B cell (primary cell): ENCODE data around the gene HEG1. TPM values are rescaled to one million over a fixed set of nuclear protein-coding genes. Genes with fewer than 3 reads are reported as not detected.

Experiments
- ATAC-seq: fragments of 200-7000 bp; cut with Tn5 transposase; one replicate; pipeline ENCODE4 v1.10.0; 2021; ENCODE audit warnings: low read depth, mild to moderate bottlenecking, moderate number of reproducible peaks, moderate library complexity
- CTCF ChIA-PET: fragments of 350-600 bp; sonication (Branson Sonifier 250); formaldehyde crosslinking; loops from one replicate; lab custom pipeline; 2021; ENCODE audit warnings: antibody characterized with exemption, inconsistent platforms; lab: Charles Lee
- POLR2A ChIA-PET: fragments of 350-600 bp; sonication (Branson Sonifier 250); formaldehyde crosslinking; loops from one replicate; lab custom pipeline; 2021; ENCODE audit warnings: antibody characterized with exemption; lab: Charles Lee
- DNase-seq: peaks from one replicate; pipeline ENCODE4 v3.0.0; 2013
- H2AFZ ChIP-seq: 2 replicates; pipeline ENCODE4 v1.6.1; 2012; ENCODE audit warnings: mild to moderate bottlenecking, low read depth, low read length; ENCODE audit not compliant: insufficient read depth, poor library complexity, severe bottlenecking
- H3K27ac ChIP-seq, 2 donors: 1 replicate in 1 of 2; 2 replicates in 1 of 2; pipeline ENCODE4 v1.5.1; 2012 to 2013; ENCODE audit warnings: low read length in 2 of 2, mild to moderate bottlenecking in 2 of 2, moderate library complexity in 1 of 2
- H3K27me3 ChIP-seq, 4 experiments: fragments of 200-600 bp in 1 of 4; sonication (generic) in 1 of 4; replicated peaks in 1 of 4; 1 replicate in 2 of 4; 2 replicates in 2 of 4; pipeline versions ENCODE4 v1.6.1 to v1.7.0; 2013 to 2016; ENCODE audit warnings: low read length in 3 of 4, mild to moderate bottlenecking in 2 of 4, mixed read lengths in 1 of 4, moderate library complexity in 1 of 4; ENCODE audit not compliant: insufficient read depth in 4 of 4, control insufficient read depth in 3 of 4; ENCODE audit errors: control extremely low read depth in 1 of 4
- H3K36me3 ChIP-seq, 2 experiments: replicated peaks in 1 of 2; 1 replicate in 1 of 2; 2 replicates in 1 of 2; pipeline versions ENCODE4 v1.6.1 to v1.7.1; 2013; ENCODE audit warnings: low read length in 1 of 2; ENCODE audit not compliant: insufficient read depth in 2 of 2, control insufficient read depth in 1 of 2; ENCODE audit errors: control extremely low read depth in 1 of 2, extremely low read depth in 1 of 2
- H3K4me1 ChIP-seq, 2 donors: fragments of 200-600 bp in 1 of 2; sonication (generic) in 1 of 2; 1 replicate in 1 of 2; 2 replicates in 1 of 2; pipeline versions ENCODE4 v1.5.1 to v1.6.1; 2013 to 2017; ENCODE audit warnings: low read length in 2 of 2; ENCODE audit not compliant: control insufficient read depth in 2 of 2, insufficient read depth in 2 of 2
- H3K4me2 ChIP-seq: replicated peaks from 2 replicates; pipeline ENCODE3; 2012; ENCODE audit warnings: mild to moderate bottlenecking, low read depth, low read length; ENCODE audit not compliant: poor library complexity, severe bottlenecking
- H3K4me3 ChIP-seq, 5 experiments: fragments of 200-600 bp in 1 of 5; sonication (generic) in 1 of 5; 1 replicate in 3 of 5; 2 replicates in 2 of 5; pipeline versions ENCODE4 v1.5.1 to v1.7.0; 2011 to 2016; ENCODE audit warnings: low read length in 4 of 5, mild to moderate bottlenecking in 4 of 5, low read depth in 2 of 5, control low read depth in 1 of 5, moderate library complexity in 1 of 5; ENCODE audit not compliant: insufficient read depth in 1 of 5; ENCODE audit errors: control extremely low read depth in 1 of 5, extremely low read depth in 1 of 5
- H3K79me2 ChIP-seq: fragments of 200-600 bp; sonication (generic); one replicate; pipeline ENCODE4 v1.6.0; 2016; ENCODE audit warnings: low read length; ENCODE audit not compliant: control insufficient read depth, insufficient read depth
- H3K9ac ChIP-seq: fragments of 200-600 bp; sonication (generic); 2 replicates; pipeline ENCODE4 v1.6.1; 2017; ENCODE audit warnings: mild to moderate bottlenecking, low read length, moderate library complexity
- H3K9me3 ChIP-seq, 3 donors: one replicate each; pipeline versions ENCODE4 v1.6.1 to v1.7.1; 2013; ENCODE audit warnings: low read length in 2 of 3; ENCODE audit not compliant: control insufficient read depth in 2 of 3, insufficient read depth in 1 of 3; ENCODE audit errors: control extremely low read depth in 1 of 3
- H4K20me1 ChIP-seq: 2 replicates; pipeline ENCODE4 v1.6.0; 2012; ENCODE audit warnings: mild to moderate bottlenecking, low read length; ENCODE audit not compliant: insufficient read depth, control insufficient read depth, poor library complexity, severe bottlenecking
- H3K27ac Mint-ChIP-seq: one replicate; pipeline ENCODE4 v1.8.0; 2021; ENCODE audit warnings: mixed read lengths
- H3K27me3 Mint-ChIP-seq: one replicate; pipeline ENCODE4 v1.8.0; 2021; ENCODE audit warnings: mixed read lengths
- H3K4me1 Mint-ChIP-seq: one replicate; pipeline ENCODE4 v1.8.0; 2021; ENCODE audit warnings: mixed read lengths
- H3K4me3 Mint-ChIP-seq: one replicate; pipeline ENCODE4 v1.8.0; 2021; ENCODE audit warnings: mixed read lengths
- H3K9me3 Mint-ChIP-seq: one replicate; pipeline ENCODE4 v1.8.0; 2022; ENCODE audit warnings: mixed read lengths; ENCODE audit not compliant: insufficient read depth
- CTCF ChIP-seq: fragments of 200-600 bp; IDR thresholded peaks from one replicate; pipeline ENCODE4 v1.8.0; 2022; ENCODE audit warnings: antibody characterized with exemption, mild to moderate bottlenecking
- EZH2 ChIP-seq: IDR thresholded peaks from 2 replicates; pipeline ENCODE4 v1.6.1; 2012; ENCODE audit warnings: borderline replicate concordance, low read depth, mild to moderate bottlenecking, moderate library complexity, low read length; ENCODE audit not compliant: insufficient read depth, poor library complexity, severe bottlenecking
- WGBS: methylation state at CpG from one replicate; pipeline ENCODE4 v1.1.5; 2013; ENCODE audit warnings: missing lambda C conversion rate; ENCODE audit not compliant: insufficient coverage; 5-methylcytosine and 5-hydroxymethylcytosine counted together
- intact Hi-C: fragments of 100-400 bp; cut with micrococcal nuclease; formaldehyde crosslinking; loops from one replicate; pipeline ENCODE4 v1.10.0; 2022
- polyA plus RNA-seq: library from polyadenylated mRNA; depleted of rRNA; stranded (reverse); fragments of >200 nt; gene quantifications from 2 replicates; pipeline ENCODE4 v1.2.3, GENCODE V29; 2012
- total RNA-seq, 2 donors: library from RNA; stranded (reverse); fragments of 120-200 nt in 1 of 2; gene quantifications; 1 replicate in 1 of 2; 2 replicates in 1 of 2; pipeline versions ENCODE4 v1.2.3 to v1.2.4, GENCODE V29; 2013 to 2022

HEG1 gene
- total and polyA plus RNA-seq, 2 donors (not counting 1 experiment from before 2014, with no cell fraction given), result 5.1 to 9.2 TPM

GRCh38 chr3:125050488-125051090 is 5.2 kb downstream of the HEG1 start:
- Histone ChIP-seq H3K4me3 (no peak overlapping the region), H3K27ac (no peak overlapping the region), H3K36me3 (no peaks in the 10 kb centered on the region), H3K9ac (no peak overlapping the region), H3K9me3 (no peaks in the 10 kb centered on the region), H3K4me1 (peaks cover 31 to 39% of the 10 kb centered on the region in 2 donors), H2AFZ (no peak overlapping the region), H3K27me3 (no peaks in the 10 kb centered on the region), H4K20me1 (no peaks in the 10 kb centered on the region), H3K4me2 (no peak overlapping the region), H3K79me2 (peaks cover 16% of the 10 kb centered on the region)
- Mint-ChIP-seq H3K27me3 (no peaks in the 10 kb centered on the region), H3K4me1 (peaks cover 37% of the 10 kb centered on the region), H3K9me3 (no peaks in the 10 kb centered on the region), H3K4me3 (no peak overlapping the region), H3K27ac (no peak overlapping the region)
- DNase-seq, result no peak
- intact Hi-C loops, result loop anchor here (10.0 kb wide), 1 partner anchor 544 kb away; the partner anchor contains the start of gene OSBPL11
- CTCF ChIA-PET, result no interaction called here
- TF ChIP-seq CTCF, result no peak
- ATAC-seq, result no peak
- 97% methylated on average over 3 of the region's 6 CpGs for WGBS
- POLR2A ChIA-PET, result no interaction called here

DNA sequence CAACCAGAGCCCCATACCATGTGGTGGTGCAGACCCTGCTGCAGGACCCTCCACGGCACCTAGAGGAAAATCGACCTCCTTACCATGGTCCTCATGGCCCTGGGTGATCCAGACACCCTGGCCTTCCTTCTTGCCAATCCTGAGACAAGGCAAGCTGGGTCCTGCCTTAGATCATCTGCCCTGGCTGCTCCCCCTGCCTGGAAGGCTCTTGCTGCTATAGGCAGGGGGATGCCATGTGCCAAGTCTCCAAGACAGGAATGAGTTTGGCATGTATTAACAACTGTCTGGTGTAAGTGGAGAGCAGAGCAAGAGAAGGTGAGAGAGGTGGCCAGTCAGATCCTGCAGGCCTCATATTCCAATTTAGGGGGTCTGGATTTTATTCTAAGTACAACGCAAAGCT is 7.5 kb downstream of the HEG1 start:
- no peak overlapping the region for H3K4me3 ChIP-seq
- TF ChIP-seq EZH2 (no peak), CTCF (no peak)
- peaks cover 20% of the 10 kb centered on the region for H3K4me1 Mint-ChIP-seq
- DNase-seq (no peak), ATAC-seq (no peak)
- no peaks in the 10 kb centered on the region for H3K36me3 ChIP-seq
- H3K79me2 ChIP-seq, result peaks cover 20% of the 10 kb centered on the region
- no peaks in the 10 kb centered on the region for H3K27me3 Mint-ChIP-seq
- no peak overlapping the region for H3K27ac ChIP-seq
- no peak overlapping the region for H3K27ac Mint-ChIP-seq
- WGBS, result 95% methylated on average over 3 of the region's 3 CpGs
- no peak overlapping the region for H2AFZ ChIP-seq
- H3K4me2 ChIP-seq, result no peak overlapping the region
- no peaks in the 10 kb centered on the region for H4K20me1 ChIP-seq
- intact Hi-C loops, result no loop called here
- POLR2A ChIA-PET, result no interaction called here
- no peaks in the 10 kb centered on the region for H3K9me3 Mint-ChIP-seq
- no peak overlapping the region for H3K9ac ChIP-seq
- no peak overlapping the region for H3K4me3 Mint-ChIP-seq
- H3K27me3 ChIP-seq, result no peaks in the 10 kb centered on the region
- peaks cover 21 to 22% of the 10 kb centered on the region in 2 donors for H3K4me1 ChIP-seq
- CTCF ChIA-PET, result interaction anchor here (1.2 kb wide), 1 partner anchor 11 kb away, joined by 4 read pairs; no protein-coding TSS in a partner anchor
- H3K9me3 ChIP-seq, result no peaks in the 10 kb centered on the region
